IMR-90 (cell line): ENCODE results near the gene FEM1B. TPM values are rescaled to one million over a fixed set of nuclear protein-coding genes. Genes with fewer than 3 reads are reported as not detected.
A peak's percentile ranks its signal among the peaks of the same experiment; 100 is the strongest.

ENCODE experiments used
- ATAC-seq: fragments of 200-7000 bp; cut with Tn5 transposase; 2 replicates; pipeline ENCODE4 v1.9.1; 2020; ENCODE audit warnings: low read depth, mild to moderate bottlenecking, moderate library complexity
- BruUV-seq: library from RNA; stranded (reverse); fragments of 400-500 nt; replicated peaks from 2 replicates; lab custom pipeline; 2021; lab: Mats Ljungman, UMichigan
- CTCF ChIA-PET: fragments of 300-600 bp; formaldehyde crosslinking; extraction: SDS; loops from one replicate; lab custom pipeline; 2021; ENCODE audit warnings: antibody characterized with exemption; lab: Yijun Ruan, JAX
- POLR2A ChIA-PET: fragments of 300-600 bp; sonication (Branson Sonifier 250); formaldehyde crosslinking; loops from one replicate; lab custom pipeline; 2022; ENCODE audit warnings: antibody characterized with exemption; ENCODE audit not compliant: unreplicated experiment; lab: Charles Lee
- DNase-seq: peaks from one replicate; pipeline ENCODE4 v3.0.0; 2013
- H2AFZ ChIP-seq: replicated peaks from 2 replicates; pipeline ENCODE3; 2013; ENCODE audit warnings: low read length, mild to moderate bottlenecking; ENCODE audit not compliant: poor library complexity
- H2AK5ac ChIP-seq: 2 replicates; pipeline ENCODE4 v1.6.1; 2013; ENCODE audit warnings: low read depth, low read length, inconsistent platforms
- H2AK9ac ChIP-seq: replicated peaks from 2 replicates; pipeline ENCODE3; 2013; ENCODE audit warnings: mild to moderate bottlenecking, low read depth, low read length, moderate library complexity; ENCODE audit not compliant: poor library complexity
- H2BK120ac ChIP-seq: 2 replicates; pipeline ENCODE4 v1.6.1; 2013; ENCODE audit warnings: low read depth, low read length, inconsistent platforms
- H2BK15ac ChIP-seq: 3 replicates; pipeline ENCODE4 v1.6.1; 2013; ENCODE audit warnings: low read depth, low read length, inconsistent platforms
- H2BK20ac ChIP-seq: 2 replicates; pipeline ENCODE4 v1.6.1; 2013; ENCODE audit warnings: low read depth, mild to moderate bottlenecking, inconsistent platforms, low read length, moderate library complexity
- H2BK5ac ChIP-seq: 2 replicates; pipeline ENCODE4 v1.6.1; 2013; ENCODE audit warnings: mild to moderate bottlenecking, low read depth, low read length, inconsistent platforms; ENCODE audit not compliant: poor library complexity, severe bottlenecking
- H3K14ac ChIP-seq: replicated peaks from 2 replicates; pipeline ENCODE4 v1.6.1; 2013; ENCODE audit warnings: low read depth, low read length, inconsistent platforms
- H3K18ac ChIP-seq: 2 replicates; pipeline ENCODE4 v1.6.1; 2013; ENCODE audit warnings: low read depth, low read length, control low read depth
- H3K23ac ChIP-seq: 2 replicates; pipeline ENCODE4 v1.6.1; 2013; ENCODE audit warnings: low read depth, low read length, inconsistent platforms
- H3K27ac ChIP-seq: 2 replicates; pipeline ENCODE4 v1.5.1; 2013; ENCODE audit warnings: mild to moderate bottlenecking, control low read depth, low read length; ENCODE audit not compliant: insufficient read depth
- H3K27me3 ChIP-seq: 2 replicates; pipeline ENCODE4 v1.6.1; 2013; ENCODE audit warnings: low read length; ENCODE audit not compliant: control insufficient read depth, insufficient read depth
- H3K36me3 ChIP-seq: 2 replicates; pipeline ENCODE4 v1.6.1; 2013; ENCODE audit warnings: low read length, mixed read lengths; ENCODE audit not compliant: control insufficient read depth, insufficient read depth
- H3K4ac ChIP-seq: 2 replicates; pipeline ENCODE4 v1.6.1; 2013; ENCODE audit warnings: low read depth, low read length, inconsistent platforms
- H3K4me1 ChIP-seq: 2 replicates; pipeline ENCODE4 v1.6.1; 2013; ENCODE audit warnings: low read length, mixed read lengths; ENCODE audit not compliant: control insufficient read depth, insufficient read depth
- H3K4me2 ChIP-seq: 2 replicates; pipeline ENCODE4 v1.6.1; 2013; ENCODE audit warnings: low read depth, mild to moderate bottlenecking, control low read depth, low read length, moderate library complexity
- H3K4me3 ChIP-seq: 2 replicates; pipeline ENCODE4 v1.5.1; 2013; ENCODE audit warnings: low read depth, mild to moderate bottlenecking, control low read depth, low read length, moderate library complexity; ENCODE audit not compliant: insufficient read depth
- H3K56ac ChIP-seq: 2 replicates; pipeline ENCODE4 v1.6.1; 2013; ENCODE audit warnings: low read length, inconsistent platforms; ENCODE audit not compliant: insufficient read depth; ENCODE audit errors: extremely low read depth
- H3K79me1 ChIP-seq, 2 experiments: 2 replicates each; pipeline ENCODE4 v1.6.1; 2013; ENCODE audit warnings: low read length in 2 of 2, inconsistent platforms in 1 of 2, low read depth in 1 of 2
- H3K9ac ChIP-seq: 2 replicates; pipeline ENCODE4 v1.6.1; 2013; ENCODE audit warnings: low read depth, low read length, control low read depth
- H3K9me1 ChIP-seq: 2 replicates; pipeline ENCODE4 v1.6.1; 2013; ENCODE audit warnings: low read length, inconsistent platforms; ENCODE audit not compliant: insufficient read depth
- H3K9me3 ChIP-seq: 2 replicates; pipeline ENCODE4 v1.6.1; 2013; ENCODE audit warnings: low read length; ENCODE audit not compliant: control insufficient read depth, insufficient read depth
- H4K20me1 ChIP-seq: 2 replicates; pipeline ENCODE4 v1.6.1; 2013; ENCODE audit warnings: low read length, inconsistent platforms; ENCODE audit not compliant: insufficient read depth
- H4K5ac ChIP-seq: 2 replicates; pipeline ENCODE4 v1.6.1; 2013; ENCODE audit warnings: mild to moderate bottlenecking, low read depth, low read length, control low read depth
- H4K8ac ChIP-seq, 2 experiments: 2 replicates each; pipeline ENCODE4 v1.6.1; 2013; ENCODE audit warnings: low read depth in 2 of 2, low read length in 2 of 2, control low read depth in 1 of 2, inconsistent platforms in 1 of 2
- H4K91ac ChIP-seq: 2 replicates; pipeline ENCODE4 v1.6.1; 2013; ENCODE audit warnings: low read depth, low read length, inconsistent platforms; ENCODE audit not compliant: insufficient read depth
- BHLHE40 ChIP-seq: fragments of 150-350 bp; IDR thresholded peaks from 2 replicates; pipeline ENCODE4 v1.6.1; 2016; ENCODE audit warnings: mild to moderate bottlenecking, low read depth, low read length
- CEBPB ChIP-seq: IDR thresholded peaks from 2 replicates; pipeline ENCODE4 v1.6.1; 2012; ENCODE audit warnings: low read depth, low read length, improper control_type of control experiment
- CHD1 ChIP-seq: IDR thresholded peaks from 2 replicates; pipeline ENCODE4 v1.6.1; 2012; ENCODE audit warnings: low read depth, low read length, improper control_type of control experiment
- FOS ChIP-seq: fragments of 150-350 bp; IDR thresholded peaks from 2 replicates; pipeline ENCODE4 v1.6.1; 2016; ENCODE audit warnings: low read depth, low read length
- MAFK ChIP-seq: IDR thresholded peaks from 2 replicates; pipeline ENCODE4 v1.6.1; 2012; ENCODE audit warnings: low read depth, low read length, improper control_type of control experiment
- MAZ ChIP-seq: IDR thresholded peaks from 2 replicates; pipeline ENCODE4 v1.6.1; 2012; ENCODE audit warnings: low read depth, mild to moderate bottlenecking, low read length, improper control_type of control experiment, moderate library complexity, borderline replicate concordance
- MXI1 ChIP-seq: IDR thresholded peaks from 2 replicates; pipeline ENCODE4 v1.6.1; 2012; ENCODE audit warnings: low read depth, mild to moderate bottlenecking, low read length, moderate library complexity, borderline replicate concordance
- NFE2L2 ChIP-seq: fragments of 150-350 bp; IDR thresholded peaks from 2 replicates; pipeline ENCODE4 v1.6.1; 2016; ENCODE audit warnings: low read depth, mild to moderate bottlenecking, low read length
- POLR2A ChIP-seq: IDR thresholded peaks from 2 replicates; pipeline ENCODE4 v1.6.1; 2012; ENCODE audit warnings: mild to moderate bottlenecking, low read depth, low read length
- RAD21 ChIP-seq: IDR thresholded peaks from 2 replicates; pipeline ENCODE4 v1.6.1; 2012; ENCODE audit warnings: low read length, improper control_type of control experiment
- RCOR1 ChIP-seq: IDR thresholded peaks from 2 replicates; pipeline ENCODE4 v1.6.1; 2012; ENCODE audit warnings: mild to moderate bottlenecking, low read length, improper control_type of control experiment; ENCODE audit not compliant: insufficient replicate concordance
- RFX5 ChIP-seq: IDR thresholded peaks from 2 replicates; pipeline ENCODE4 v1.8.0; 2012; ENCODE audit warnings: low read depth, mild to moderate bottlenecking, low read length, moderate library complexity
- SMC3 ChIP-seq: fragments of 150-350 bp; IDR thresholded peaks from 2 replicates; pipeline ENCODE4 v1.6.1; 2016; ENCODE audit warnings: low read depth, mild to moderate bottlenecking, antibody characterized with exemption, low read length, moderate library complexity
- WGBS, 2 experiments: methylation state at CpG; one replicate each; pipeline versions ENCODE4 v1.1.5 to v1.1.7; 2013; ENCODE audit warnings: missing lambda C conversion rate in 2 of 2; ENCODE audit not compliant: insufficient read length in 1 of 2; ENCODE audit errors: extremely low coverage in 2 of 2; 5-methylcytosine and 5-hydroxymethylcytosine counted together
- dilution Hi-C: fragments of 300-500 bp; cut with HindIII; formaldehyde crosslinking; loops from one replicate; pipeline ENCODE4 v1.14.3; 2018; ENCODE audit warnings: low sequenced_read_pairs; ENCODE audit not compliant: unreplicated experiment
- in situ Hi-C: fragments of 300-500 bp; cut with MboI; formaldehyde crosslinking; loops from 3 replicates; pipeline ENCODE4 v1.14.3; 2019; ENCODE audit warnings: low sequenced_read_pairs, inconsistent platforms, mixed read lengths
- intact Hi-C: fragments of 100-400 bp; cut with micrococcal nuclease; formaldehyde crosslinking; loops from 2 replicates; pipeline ENCODE4 v1.10.0; 2022
- polyA plus RNA-seq, 3 experiments: library from polyadenylated mRNA; depleted of rRNA; stranded (reverse); fragments of >200 nt; gene quantifications; 2 replicates each; pipeline ENCODE4 v1.2.3, GENCODE V29; 2012; ENCODE audit warnings: low replicate concordance in 1 of 3
- total RNA-seq: library from RNA; depleted of rRNA; stranded (reverse); fragments of >200 nt; gene quantifications from 2 replicates; pipeline ENCODE4 v1.2.3, GENCODE V29; 2012
- TF ChIP-seq, protein P1 (sequence below): fragments of 150-350 bp; IDR thresholded peaks from 2 replicates; pipeline ENCODE4 v1.6.1; 2016; ENCODE audit warnings: low read depth, mild to moderate bottlenecking, low read length, moderate library complexity, borderline replicate concordance
- TF ChIP-seq, protein P2 (sequence below): fragments of 150-350 bp; IDR thresholded peaks from 2 replicates; pipeline ENCODE4 v1.6.1; 2017; ENCODE audit warnings: mild to moderate bottlenecking, antibody characterized with exemption, low read length, low read depth
- TF ChIP-seq, protein P3 (sequence below): conservative IDR thresholded peaks from 2 replicates; pipeline ENCODE4 v1.5.1; 2012; ENCODE audit warnings: mild to moderate bottlenecking, low read depth, low read length, improper control_type of control experiment

The FEM1B gene
- total and polyA plus RNA-seq, 2 of the 4 experiments (the other 2 are of a cell fraction): 16.9 to 51.4 TPM

DNA sequence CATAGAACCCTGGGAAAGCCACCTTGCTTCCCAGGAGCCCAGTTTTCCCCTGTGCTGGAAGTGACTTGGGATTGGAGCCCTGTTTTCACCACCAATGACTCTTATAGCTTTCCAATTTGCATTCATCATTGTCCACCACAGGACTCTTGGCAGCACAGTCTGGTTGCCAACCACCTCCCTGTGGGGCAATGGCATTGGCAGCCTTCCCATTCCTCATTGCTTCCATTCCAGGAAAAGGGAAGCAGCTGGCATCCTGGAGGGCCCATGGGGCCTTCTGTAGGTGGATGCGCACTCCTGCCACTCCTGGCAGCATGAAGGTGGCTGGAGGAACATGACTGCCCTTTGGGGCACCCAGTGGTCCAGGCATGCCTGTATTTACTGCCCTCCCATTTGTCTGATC lies 57.7 kb downstream of the FEM1B start:
- Histone ChIP-seq H2AK5ac (peak overlapping the region; percentile 25; the same call in 1 of the 2 replicates), H3K27ac (no peak overlapping the region), H4K8ac (no peak overlapping the region), H3K23ac (no peak overlapping the region), H3K14ac (no peak overlapping the region), H3K4ac (peak overlapping the region; percentile 57; the same call in 1 of the 2 replicates), H3K4me3 (no peak overlapping the region), H2BK20ac (peak overlapping the region; percentile 47; the same call in 1 of the 2 replicates), H3K4me2 (no peak overlapping the region), H4K5ac (no peak overlapping the region), H3K27me3 (no peaks in the 10 kb centered on the region), H3K4me1 (peaks cover 18% of the 10 kb centered on the region), H2AK9ac (peak overlapping the region; percentile 15), H4K20me1 (no peaks in the 10 kb centered on the region), H3K9ac (no peak overlapping the region), H3K9me1 (peaks cover 18% of the 10 kb centered on the region), H3K56ac (no peak overlapping the region), H2BK5ac (no peak overlapping the region), H2BK15ac (no peak overlapping the region), H2AFZ (no peak overlapping the region), H2BK120ac (no peak overlapping the region; the same call in 1 of the 2 replicates), H4K91ac (peak overlapping the region; percentile 34; the same call in 1 of the 2 replicates), H3K9me3 (no peaks in the 10 kb centered on the region), H3K18ac (no peak overlapping the region), H3K36me3 (peaks cover 3% of the 10 kb centered on the region; the same call in 1 of the 2 replicates), H3K79me1 (no peaks in the 10 kb centered on the region)
- POLR2A ChIA-PET: no interaction called here
- intact Hi-C loops: no loop called here
- in situ Hi-C loops: no loop called here
- ATAC-seq (no peak), DNase-seq (no peak)
- 100% methylated on average over 1 of the region's 1 CpG; no CpG with 5 or more reads in 1 of the 2 experiments for WGBS, 2 experiments
- BruUV-seq: no TSS peak
- dilution Hi-C loops: no loop called here
- TF ChIP-seq SMC3: no peak
- TF ChIP-seq CEBPB: no peak
- TF ChIP-seq MXI1: no peak
- no peak for TF ChIP-seq CHD1
- no peak for TF ChIP-seq MAZ
- TF ChIP-seq, protein P1, sequence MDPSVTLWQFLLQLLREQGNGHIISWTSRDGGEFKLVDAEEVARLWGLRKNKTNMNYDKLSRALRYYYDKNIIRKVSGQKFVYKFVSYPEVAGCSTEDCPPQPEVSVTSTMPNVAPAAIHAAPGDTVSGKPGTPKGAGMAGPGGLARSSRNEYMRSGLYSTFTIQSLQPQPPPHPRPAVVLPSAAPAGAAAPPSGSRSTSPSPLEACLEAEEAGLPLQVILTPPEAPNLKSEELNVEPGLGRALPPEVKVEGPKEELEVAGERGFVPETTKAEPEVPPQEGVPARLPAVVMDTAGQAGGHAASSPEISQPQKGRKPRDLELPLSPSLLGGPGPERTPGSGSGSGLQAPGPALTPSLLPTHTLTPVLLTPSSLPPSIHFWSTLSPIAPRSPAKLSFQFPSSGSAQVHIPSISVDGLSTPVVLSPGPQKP: no peak
- TF ChIP-seq RFX5: no peak
- no peak for TF ChIP-seq POLR2A
- TF ChIP-seq, protein P2, sequence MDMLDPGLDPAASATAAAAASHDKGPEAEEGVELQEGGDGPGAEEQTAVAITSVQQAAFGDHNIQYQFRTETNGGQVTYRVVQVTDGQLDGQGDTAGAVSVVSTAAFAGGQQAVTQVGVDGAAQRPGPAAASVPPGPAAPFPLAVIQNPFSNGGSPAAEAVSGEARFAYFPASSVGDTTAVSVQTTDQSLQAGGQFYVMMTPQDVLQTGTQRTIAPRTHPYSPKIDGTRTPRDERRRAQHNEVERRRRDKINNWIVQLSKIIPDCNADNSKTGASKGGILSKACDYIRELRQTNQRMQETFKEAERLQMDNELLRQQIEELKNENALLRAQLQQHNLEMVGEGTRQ: no peak
- TF ChIP-seq FOS: no peak
- TF ChIP-seq MAFK: no peak
- TF ChIP-seq, protein P3, sequence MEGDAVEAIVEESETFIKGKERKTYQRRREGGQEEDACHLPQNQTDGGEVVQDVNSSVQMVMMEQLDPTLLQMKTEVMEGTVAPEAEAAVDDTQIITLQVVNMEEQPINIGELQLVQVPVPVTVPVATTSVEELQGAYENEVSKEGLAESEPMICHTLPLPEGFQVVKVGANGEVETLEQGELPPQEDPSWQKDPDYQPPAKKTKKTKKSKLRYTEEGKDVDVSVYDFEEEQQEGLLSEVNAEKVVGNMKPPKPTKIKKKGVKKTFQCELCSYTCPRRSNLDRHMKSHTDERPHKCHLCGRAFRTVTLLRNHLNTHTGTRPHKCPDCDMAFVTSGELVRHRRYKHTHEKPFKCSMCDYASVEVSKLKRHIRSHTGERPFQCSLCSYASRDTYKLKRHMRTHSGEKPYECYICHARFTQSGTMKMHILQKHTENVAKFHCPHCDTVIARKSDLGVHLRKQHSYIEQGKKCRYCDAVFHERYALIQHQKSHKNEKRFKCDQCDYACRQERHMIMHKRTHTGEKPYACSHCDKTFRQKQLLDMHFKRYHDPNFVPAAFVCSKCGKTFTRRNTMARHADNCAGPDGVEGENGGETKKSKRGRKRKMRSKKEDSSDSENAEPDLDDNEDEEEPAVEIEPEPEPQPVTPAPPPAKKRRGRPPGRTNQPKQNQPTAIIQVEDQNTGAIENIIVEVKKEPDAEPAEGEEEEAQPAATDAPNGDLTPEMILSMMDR: no peak
- TF ChIP-seq NFE2L2: no peak
- no peak for TF ChIP-seq BHLHE40
- no peak for TF ChIP-seq RAD21
- TF ChIP-seq RCOR1: no peak
- CTCF ChIA-PET: no interaction called here
